Sigmoid colon (tissue), 7 donors: ENCODE results near the gene PTPRZ1. TPM values are rescaled to one million over a fixed set of nuclear protein-coding genes. Genes with fewer than 3 reads are reported as not detected.

Experiments
- DNase-seq: peaks from one replicate; pipeline ENCODE4 v3.0.0-alpha.2; 2019
- H3K27ac ChIP-seq, 4 donors: fragments of 200-600 bp; sonication (generic); one replicate each; pipeline ENCODE4 v1.5.1; 2016 to 2019; ENCODE audit warnings: mild to moderate bottlenecking in 1 of 4
- H3K27me3 ChIP-seq, 3 donors: fragments of 200-600 bp; sonication (generic); one replicate each; pipeline ENCODE4 v1.5.1; 2019; ENCODE audit warnings: mild to moderate bottlenecking in 1 of 3
- H3K36me3 ChIP-seq, 4 donors: fragments of 200-600 bp; sonication (generic); one replicate each; pipeline ENCODE4 v1.5.1; 2016 to 2019
- H3K4me1 ChIP-seq, 4 donors: fragments of 200-600 bp; sonication (generic); one replicate each; pipeline ENCODE4 v1.5.1; 2017 to 2019
- H3K4me3 ChIP-seq, 4 donors: fragments of 200-600 bp; sonication (generic); one replicate each; pipeline ENCODE4 v1.5.1; 2017 to 2019; ENCODE audit warnings: mild to moderate bottlenecking in 2 of 4, moderate library complexity in 1 of 4
- H3K9me3 ChIP-seq, 4 donors: fragments of 200-600 bp in 3 of 4; sonication (generic) in 3 of 4; one replicate each; pipeline versions ENCODE4 v1.5.1 to v1.6.1; 2013 to 2019
- EP300 ChIP-seq, 4 donors: sonication (generic); formaldehyde crosslinking; IDR thresholded peaks; one replicate each; pipeline ENCODE4 v1.6.1; 2017; ENCODE audit warnings: antibody characterized with exemption in 4 of 4
- POLR2A ChIP-seq, 2 donors: fragments of 450-650 bp; IDR thresholded peaks; one replicate each; pipeline ENCODE4 v1.6.1; 2016; ENCODE audit warnings: antibody characterized with exemption in 2 of 2, mild to moderate bottlenecking in 2 of 2, moderate library complexity in 2 of 2
- POLR2AphosphoS5 ChIP-seq, 4 donors: sonication (generic); formaldehyde crosslinking; IDR thresholded peaks; one replicate each; pipeline ENCODE4 v1.6.1; 2017; ENCODE audit warnings: antibody characterized with exemption in 4 of 4
- intact Hi-C: fragments of 100-400 bp; cut with DNase I; formaldehyde crosslinking; loops from one replicate; pipeline ENCODE4 v1.15.1; 2023
- polyA plus RNA-seq, 3 donors: library from polyadenylated mRNA; stranded (reverse); fragments of 200-250 nt; gene quantifications; one replicate each; pipeline ENCODE4 v1.2.3, GENCODE V29; 2013
- small RNA-seq, 3 donors: library from RNA; depleted of rRNA; stranded (forward); fragments of <200 nt; gene quantifications; one replicate each; pipeline ENCODE3, GENCODE V24; 2016
- total RNA-seq, 4 donors: library from RNA; depleted of rRNA; stranded (reverse); fragments of >200 nt; gene quantifications; one replicate each; pipeline ENCODE4 v1.1.0, GENCODE V29; 2016
- TF ChIP-seq, protein P1 (sequence below), 4 experiments: fragments of 450-650 bp in 3 of 4; fragments of 200-600 bp in 1 of 4; IDR thresholded peaks; one replicate each; pipeline ENCODE4 v1.5.1; 2016 to 2019; ENCODE audit warnings: antibody characterized with exemption in 4 of 4, mild to moderate bottlenecking in 3 of 4, moderate library complexity in 2 of 4
- donor health status: healthy with polysubstance abuse.
- donor health status: Bipolar disorder and iron deficiency.
- donor health status: healthy.

The PTPRZ1 gene
- total and polyA plus RNA-seq, 7 donors = under 0.01 to 19.4 (median 6.7) TPM; not detected in 1

DNA sequence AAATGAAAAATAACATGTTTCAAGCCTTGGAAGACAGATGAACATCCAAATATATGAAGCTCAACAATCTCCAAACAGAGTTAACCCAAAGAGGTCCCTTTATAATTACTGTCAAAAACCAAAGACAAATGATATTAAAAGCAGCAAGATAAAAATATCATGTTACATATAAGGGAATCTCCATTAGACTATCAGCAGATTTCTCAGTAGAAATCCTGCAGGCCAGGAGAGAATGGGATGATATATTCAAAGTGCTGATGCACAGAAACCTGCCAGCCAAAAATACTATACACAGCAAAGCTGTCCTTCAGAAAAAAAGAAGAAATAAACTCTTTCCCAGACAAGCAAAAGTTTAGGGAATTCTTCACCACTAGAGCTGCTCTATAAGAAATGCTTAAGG lies 230.1 kb downstream of the PTPRZ1 start:
- no peak for DNase-seq
- TF ChIP-seq, protein P1, sequence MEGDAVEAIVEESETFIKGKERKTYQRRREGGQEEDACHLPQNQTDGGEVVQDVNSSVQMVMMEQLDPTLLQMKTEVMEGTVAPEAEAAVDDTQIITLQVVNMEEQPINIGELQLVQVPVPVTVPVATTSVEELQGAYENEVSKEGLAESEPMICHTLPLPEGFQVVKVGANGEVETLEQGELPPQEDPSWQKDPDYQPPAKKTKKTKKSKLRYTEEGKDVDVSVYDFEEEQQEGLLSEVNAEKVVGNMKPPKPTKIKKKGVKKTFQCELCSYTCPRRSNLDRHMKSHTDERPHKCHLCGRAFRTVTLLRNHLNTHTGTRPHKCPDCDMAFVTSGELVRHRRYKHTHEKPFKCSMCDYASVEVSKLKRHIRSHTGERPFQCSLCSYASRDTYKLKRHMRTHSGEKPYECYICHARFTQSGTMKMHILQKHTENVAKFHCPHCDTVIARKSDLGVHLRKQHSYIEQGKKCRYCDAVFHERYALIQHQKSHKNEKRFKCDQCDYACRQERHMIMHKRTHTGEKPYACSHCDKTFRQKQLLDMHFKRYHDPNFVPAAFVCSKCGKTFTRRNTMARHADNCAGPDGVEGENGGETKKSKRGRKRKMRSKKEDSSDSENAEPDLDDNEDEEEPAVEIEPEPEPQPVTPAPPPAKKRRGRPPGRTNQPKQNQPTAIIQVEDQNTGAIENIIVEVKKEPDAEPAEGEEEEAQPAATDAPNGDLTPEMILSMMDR (IDR thresholded peaks at IDR 0.05) = no peak
- TF ChIP-seq EP300 (IDR thresholded peaks at IDR 0.05) = no peak
- no peak for TF ChIP-seq POLR2AphosphoS5 (IDR thresholded peaks at IDR 0.05)
- TF ChIP-seq POLR2A (IDR thresholded peaks at IDR 0.05) = no peak
- Histone ChIP-seq H3K27ac (no peak overlapping the region), H3K27me3 (no peaks in the 10 kb centered on the region), H3K36me3 (peaks cover 0 to 73% (median 10%) of the 10 kb centered on the region in 4 donors), H3K4me1 (no peaks in the 10 kb centered on the region), H3K4me3 (no peak overlapping the region), H3K9me3 (peaks cover 0 to 16% (median 4%) of the 10 kb centered on the region in 4 donors)
- intact Hi-C loops = no loop called here

Small RNA genes within 50 kb of the gene (small RNA-seq; reads per million reads assigned to genes)
- gene RNU7-154P = 0 reads per million in 3 donors
